HG03469 (cell line): Measurements from ENCODE around the gene MRPL10.

Experiments used
- ATAC-seq: cut with Tn5 transposase; IDR thresholded peaks from one replicate; pipeline ENCODE4 v1.9.1; 2021; ENCODE audit warnings: mild to moderate bottlenecking, moderate library complexity, moderate number of reproducible peaks; ENCODE audit not compliant: unreplicated experiment

MRPL10 gene

DNA sequence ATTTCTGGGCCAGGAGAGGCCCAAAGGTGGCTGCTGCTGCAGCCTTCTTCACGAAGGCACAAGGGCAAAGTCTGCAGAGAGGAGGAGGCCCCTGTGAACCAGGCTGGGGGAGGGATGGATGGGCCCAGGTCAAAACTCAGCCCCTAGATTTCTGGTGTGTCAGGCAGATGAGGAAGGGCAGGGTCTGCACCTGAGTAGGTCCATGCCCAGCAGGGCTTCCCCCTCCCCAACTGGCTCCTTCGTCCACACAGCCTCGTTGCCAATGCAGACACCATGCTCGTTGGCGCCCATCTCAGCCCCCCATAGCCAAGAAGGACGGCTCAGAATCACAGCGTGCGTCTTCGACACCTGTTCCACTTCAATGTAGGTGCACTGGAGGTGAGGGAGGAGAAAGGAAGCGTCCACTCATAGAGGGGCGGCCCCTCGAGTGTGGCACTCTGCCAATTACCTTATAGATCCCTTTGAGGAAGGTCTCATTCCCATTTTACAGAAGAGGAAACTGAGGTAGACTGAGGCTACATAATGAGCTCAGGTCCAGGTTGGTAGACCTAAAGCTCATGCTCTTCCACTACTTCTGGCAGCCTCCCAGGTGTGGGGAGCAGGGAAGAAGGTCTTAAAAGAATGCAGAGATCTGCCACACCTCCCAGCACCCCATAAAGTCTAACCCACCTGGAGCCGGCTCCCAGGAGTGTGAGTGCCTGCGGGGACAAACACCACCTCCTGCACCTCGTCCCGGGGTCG, 8.8 kb upstream of the MRPL10 start:
- no peak for ATAC-seq

DNA sequence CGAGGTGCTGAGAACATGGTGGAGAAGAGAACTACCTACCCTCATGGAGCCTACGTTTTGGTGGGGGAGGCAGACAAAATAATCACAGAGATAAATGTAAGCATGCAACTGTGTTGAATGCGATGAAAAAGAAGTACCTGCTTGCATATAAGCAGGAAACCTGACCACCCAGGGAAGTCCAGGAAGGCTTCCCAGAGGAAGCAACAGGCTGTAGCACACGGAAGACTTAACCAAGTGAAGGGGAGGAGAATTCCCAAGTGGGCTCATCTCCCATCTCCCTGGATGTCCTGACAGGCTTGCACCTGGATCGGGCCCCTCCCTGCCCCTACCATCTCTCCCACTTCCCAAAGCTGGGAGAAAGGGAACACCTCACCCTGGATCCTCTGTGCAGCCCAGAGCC, 7.7 kb upstream of the MRPL10 start:
- ATAC-seq = no peak

DNA sequence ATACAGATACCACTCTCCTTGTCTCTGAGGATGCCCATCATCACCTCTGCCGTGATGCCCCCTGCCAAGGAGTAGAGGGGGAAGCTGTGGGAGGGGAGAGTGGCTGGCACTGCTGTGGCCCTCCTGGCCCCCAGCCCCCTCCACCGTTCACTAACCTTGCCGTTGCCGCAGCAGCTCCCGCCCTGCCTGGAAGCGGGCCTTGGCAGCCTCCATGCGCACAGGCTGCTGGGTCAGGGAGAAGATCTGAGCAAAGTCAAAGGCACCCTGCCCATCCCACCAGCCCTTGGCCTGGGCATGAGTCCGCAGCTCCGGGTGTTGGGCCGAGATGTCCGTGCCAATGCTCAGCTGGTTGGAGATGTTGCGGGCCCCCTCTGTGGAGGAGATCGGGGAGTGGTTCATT, 7.3 kb upstream of the MRPL10 start:
- no peak for ATAC-seq

DNA sequence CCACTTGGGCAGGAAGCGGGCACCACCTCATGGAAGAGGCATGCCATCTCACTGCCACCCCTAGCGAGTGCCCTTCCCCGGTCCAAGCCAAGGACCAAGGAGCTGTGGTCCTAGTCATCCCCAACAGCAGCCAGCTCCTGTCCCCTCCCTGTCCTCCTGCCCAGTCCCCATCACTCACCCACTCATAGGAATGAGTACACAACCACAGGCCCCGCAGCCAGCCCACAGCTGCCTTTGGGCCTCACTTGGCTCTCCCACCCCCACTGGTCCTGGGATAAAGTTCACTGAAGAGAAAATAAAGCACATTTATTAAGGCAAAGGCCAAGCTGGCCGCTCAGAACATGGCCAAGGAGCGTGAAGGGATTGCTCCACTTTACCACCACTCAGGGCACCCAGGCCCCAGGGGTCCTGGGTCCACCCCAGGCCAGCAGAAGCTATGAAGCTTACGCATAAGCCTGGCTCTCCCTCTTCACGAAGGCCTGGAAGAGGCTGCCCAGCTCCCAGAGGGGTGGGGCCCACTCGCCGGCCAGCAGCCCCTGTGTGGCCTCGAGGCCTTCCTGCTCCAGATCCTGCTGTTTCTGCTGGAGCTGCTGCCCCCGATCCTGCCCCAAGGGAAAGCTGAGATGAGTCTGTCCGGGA, 6.2 kb upstream of the MRPL10 start:
- no peak for ATAC-seq

DNA sequence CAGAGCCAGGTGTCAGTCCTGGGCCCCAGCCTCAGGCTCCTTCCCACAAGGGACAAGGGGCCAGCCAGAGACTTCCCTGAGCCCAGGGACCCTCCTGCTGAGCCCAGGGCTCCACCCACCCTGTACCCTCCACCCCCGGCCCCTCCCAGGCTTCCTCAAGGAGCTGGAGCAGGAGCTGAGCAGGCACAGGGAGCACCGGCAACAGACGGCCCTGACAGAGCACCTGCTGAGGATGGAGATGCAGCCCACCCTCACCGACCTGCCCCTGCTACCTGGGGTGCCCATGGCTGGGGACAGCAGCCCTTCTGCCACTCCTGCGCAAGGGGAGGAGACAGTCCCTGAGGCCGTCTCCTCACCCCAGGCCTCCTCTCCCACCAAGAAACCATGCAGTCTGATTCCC, 5.3 kb upstream of the MRPL10 start:
- no peak for ATAC-seq

DNA sequence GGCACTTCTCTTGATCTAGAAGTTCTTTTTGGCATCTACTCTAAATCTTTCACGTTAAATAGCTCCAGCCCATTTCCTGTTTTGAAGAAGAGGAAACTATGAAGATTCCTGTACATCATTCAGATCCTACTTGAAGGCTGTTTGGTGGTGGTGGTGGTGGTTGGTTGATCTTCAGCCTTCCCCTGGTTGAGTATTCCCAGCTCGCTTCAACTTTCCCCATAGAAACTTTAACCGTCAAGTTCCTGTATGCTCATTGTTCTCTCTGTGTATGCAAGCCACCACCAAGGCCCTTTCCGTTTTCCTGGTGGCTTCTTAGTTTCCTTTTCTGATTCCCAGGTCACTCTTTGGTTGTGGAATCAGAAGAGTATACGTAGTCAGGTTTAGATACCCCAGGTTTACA, 3.4 kb upstream of the MRPL10 start:
- ATAC-seq = no peak

DNA sequence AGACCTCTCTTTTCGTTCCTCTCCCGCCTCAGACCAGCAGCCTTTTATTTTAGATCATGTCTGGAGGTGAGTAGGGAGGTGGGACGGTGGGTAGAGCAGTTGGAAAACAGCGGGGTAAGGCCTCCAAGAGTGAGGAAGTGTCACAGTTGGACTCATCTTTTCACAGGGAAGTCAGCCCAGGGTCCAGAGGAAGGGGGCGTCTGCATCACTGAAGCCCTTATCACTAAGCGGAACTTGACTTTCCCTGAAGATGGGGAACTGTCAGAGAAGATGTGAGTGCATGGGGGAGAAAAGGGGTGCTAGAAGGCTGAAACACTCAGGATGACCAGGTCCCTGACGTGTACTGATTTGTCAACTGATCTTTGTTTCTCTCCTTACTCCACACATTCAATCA, 590 bp upstream of the MRPL10 start:
- no peak for ATAC-seq

DNA sequence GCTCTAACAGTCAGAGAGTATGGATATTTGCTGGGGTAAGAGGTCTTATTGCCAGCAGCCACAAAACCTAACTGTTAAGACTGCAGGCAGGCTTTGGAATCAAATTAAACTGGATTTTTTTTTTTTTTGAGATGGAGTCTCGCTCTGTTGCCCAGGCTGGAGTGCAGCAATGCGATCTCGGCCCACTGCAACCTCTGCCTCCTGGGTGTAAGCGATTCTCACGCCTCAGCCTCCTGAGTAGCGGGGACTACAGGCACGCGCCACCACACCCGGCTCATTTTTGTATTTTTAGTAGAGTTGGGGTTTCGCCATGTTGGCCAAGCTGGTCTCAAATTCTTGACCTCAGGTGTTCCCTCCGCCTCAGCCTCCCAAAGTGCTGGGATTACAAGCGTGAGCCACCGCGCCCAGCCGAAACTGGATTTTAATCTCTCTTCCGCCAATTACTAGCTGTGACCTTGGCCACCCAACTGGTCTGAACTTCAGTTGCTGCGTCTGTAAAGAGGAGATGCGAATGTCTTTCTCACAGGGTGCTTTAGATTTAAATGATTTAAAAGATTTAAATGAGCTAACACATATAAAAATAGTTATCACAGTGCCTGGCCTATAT, 842 bp downstream of the MRPL10 start:
- no peak for ATAC-seq

DNA sequence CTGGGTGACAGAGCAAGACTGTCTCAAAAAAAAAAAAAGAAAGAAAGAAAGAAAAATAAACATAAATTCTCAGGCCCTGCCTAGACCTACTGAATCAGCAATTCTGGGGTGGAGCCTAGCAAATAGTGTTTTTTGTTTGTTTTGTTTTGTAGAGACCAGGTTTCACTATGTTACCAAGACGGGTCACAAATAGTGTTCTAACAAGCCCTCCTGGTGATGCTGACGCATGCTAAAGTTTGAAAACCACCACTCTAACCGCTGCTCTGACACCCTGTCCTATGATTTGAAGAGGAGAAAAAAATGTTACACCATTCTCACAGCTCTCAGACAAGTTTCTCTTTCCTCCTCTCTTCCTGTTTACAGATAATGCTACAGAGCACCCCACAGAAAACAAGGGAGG, 1.5 kb downstream of the MRPL10 start:
- no peak for ATAC-seq

DNA sequence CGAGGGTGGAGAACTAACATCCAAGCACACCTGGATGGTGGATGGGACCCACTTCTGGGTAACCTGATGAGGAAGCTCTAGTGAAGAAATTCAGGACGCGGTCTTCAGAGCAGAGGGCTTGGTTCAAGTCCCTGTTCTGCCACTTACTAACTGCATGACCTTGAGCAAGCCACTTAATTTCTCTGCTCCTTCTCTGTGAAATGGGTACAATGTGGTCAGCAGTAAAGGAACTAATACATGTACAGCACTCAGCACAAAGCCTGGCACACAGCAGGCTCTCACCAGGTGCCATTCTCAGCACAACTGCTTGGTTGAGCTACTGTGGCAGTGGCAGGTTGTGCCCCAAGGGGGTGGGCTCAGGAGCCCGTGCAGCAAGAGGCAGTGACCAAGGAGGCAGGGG, 7.8 kb downstream of the MRPL10 start:
- no peak for ATAC-seq

DNA sequence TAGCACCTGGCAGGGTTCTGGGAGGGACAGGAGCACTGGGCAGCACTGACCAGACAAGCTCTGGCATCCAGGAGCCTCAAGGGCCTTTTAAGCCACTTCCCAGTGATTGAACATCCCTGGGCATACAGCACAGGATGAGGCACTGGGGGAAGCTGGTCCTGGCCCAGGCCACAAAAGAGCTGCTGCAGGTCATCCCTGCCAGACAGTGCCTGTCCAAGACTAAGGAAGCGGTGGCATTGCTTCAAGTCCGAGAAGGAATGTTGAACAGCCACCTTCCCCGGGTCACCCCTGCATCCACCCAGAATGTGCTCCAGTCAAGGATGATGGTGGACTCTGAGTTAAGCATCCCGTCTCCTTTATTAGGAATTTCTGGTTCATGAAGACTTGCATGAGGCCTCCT, 8.6 kb downstream of the MRPL10 start:
- no peak for ATAC-seq

DNA sequence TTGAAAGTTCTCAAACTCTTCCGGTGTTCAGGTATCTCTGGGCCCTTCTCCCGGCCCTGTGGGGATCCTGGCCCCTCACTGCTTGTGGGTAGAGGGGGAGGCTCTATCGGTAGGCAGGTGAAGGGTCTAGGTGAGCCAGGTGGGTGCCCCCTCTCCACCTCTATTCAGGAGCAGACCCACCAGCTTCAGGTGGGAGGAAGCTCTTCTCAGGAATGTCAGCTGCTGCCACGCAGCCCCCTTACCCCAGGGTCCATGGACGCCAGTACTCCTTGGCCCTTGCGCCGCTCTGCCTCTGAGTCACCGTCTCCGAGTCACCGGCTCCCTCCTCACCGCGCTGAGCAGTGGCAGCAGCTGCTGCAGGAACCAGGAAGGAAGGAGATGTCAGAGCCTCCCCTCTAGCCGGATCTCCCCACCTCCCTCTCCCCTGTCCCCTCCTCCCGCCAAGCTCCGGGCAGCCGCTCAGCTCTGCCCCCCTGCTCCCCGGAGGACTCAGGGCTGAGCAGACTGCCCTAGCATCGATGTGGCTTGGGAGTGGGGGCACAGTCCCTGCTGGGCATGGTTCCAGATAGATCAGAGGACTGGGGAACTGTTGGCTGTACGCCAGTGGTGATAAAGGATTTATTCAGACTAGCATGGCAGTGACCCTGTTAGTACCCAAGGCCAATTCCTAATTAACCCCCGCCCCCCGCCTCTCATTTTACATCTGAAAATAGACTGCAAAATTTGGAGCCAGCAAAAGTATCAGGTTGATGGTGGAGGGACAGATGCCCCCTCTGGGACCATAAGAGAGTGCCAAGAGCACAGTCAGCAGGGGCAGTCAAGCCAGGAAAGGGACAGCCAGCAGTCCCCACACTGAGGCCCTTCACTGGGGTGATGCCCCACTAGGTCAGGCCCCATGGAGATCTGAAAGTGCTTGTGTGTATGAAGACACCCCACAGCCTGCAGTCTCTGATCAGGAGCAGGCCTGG, 9.6 kb downstream of the MRPL10 start, which contains the start of gene OSBPL7:
Gene OSBPL7, minus strand, starts transcription at position 371 of the 968 bp plus-strand sequence. CDS start 1,516 bp downstream, outside the sequence.
- no peak for ATAC-seq

DNA sequence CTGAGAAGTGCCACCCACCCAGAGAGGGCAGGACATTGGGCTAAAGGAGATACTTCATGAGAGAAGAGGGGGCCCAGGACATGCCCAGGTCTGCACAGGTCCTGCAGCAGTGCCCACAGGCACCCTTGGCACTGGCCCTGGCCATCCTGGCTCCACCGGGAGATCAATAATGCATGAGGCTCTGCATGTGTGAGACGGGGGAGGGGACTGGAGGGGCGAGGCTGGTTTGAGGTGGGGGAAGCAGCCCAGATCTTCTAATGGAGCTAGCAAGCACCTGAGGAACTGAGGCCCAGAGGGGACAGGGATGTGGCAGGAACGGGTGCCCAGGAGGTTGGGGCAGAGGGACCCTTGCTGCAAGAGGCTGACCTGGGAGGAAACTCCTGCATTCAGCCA, 10.3 kb downstream of the MRPL10 start:
- no peak for ATAC-seq

DNA sequence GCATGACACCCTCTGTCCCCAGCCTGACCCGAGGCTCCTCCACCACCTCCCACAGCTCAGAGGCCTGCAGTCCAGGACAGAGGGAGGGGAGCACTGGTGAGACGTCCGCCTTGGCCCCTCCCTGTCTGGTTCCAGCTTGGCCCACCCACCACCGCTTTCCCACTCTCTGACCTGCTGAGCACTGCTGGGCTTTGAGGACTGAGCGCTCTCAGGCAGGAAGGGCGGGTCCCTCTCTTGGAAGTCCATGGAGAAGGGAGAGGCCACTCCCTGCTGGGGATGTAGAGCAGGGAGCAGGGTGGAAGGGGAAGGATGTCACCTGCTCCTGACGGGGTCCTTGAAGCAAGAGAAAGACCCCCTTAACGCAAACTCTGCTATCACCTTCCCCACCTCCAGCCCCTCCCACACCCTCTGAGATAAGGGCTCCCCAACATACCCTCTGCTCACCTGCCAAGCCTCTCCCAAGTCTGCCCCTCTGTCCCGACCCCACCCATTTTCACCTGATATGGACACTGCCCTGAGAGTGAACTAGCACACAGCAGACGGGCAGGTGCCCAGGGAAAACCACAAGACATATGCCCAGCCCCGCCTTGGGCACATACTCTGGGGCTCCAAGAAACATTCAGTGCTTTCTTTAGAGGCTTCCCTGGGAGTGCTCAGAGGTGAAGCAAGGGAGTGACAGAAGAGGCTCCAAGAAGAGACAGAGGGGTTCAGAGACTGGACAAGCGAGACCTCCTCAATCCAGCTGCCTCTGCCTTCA, 11.1 kb downstream of the MRPL10 start:
- ATAC-seq = no peak

DNA sequence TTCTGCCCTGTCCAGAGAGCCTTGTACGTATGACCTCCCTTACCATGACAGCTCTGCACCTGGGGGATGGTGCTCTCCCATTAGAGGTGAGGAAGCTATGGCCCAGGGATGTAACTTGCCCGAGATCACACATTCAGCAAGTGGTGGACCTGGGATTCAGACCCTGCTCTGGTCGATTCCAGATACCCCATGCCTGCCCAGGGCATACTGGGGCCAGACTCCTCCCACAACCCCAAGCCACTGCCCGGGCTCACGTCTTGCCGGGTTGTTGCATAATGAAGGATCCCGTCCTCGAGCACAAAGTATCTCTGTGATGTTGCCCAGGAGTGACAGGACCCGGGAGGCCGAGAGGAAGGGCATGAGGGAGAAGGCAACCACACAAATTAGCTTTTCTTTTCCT, 11.9 kb downstream of the MRPL10 start:
- ATAC-seq = no peak

DNA sequence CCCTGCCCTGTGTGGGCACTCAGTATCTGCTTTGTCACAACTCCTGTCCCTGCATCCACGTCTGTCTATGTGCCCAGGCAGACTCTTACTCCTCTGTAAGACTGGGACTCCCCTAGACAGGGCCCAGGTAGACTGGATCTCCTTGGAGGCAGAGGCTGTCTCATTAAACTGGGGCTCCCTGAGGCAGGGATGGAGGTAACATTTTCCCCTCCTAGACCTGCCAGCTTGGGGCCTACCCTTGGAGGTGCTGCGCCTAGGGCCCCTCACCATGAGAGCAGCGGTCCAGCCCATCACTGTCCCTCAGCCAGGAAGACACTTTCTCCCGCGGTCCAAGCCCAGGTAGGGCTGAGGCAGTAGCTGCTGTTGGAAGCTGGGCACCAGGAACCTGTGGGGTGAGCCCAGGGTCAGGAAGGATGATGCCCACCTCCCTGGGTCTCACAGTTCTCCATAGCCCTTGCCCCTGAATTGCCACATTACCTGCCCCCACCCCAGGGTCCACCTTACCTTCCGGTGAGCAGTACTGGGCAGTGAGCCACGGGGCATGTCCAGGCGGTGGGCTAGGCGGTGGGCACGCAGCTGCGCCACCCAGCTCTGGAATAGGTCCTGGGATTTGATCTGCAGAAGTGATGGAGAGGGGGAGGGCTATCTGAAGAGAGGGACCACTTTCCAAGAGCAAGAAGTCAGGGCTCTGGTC, 13.2 kb downstream of the MRPL10 start:
- ATAC-seq = no peak

DNA sequence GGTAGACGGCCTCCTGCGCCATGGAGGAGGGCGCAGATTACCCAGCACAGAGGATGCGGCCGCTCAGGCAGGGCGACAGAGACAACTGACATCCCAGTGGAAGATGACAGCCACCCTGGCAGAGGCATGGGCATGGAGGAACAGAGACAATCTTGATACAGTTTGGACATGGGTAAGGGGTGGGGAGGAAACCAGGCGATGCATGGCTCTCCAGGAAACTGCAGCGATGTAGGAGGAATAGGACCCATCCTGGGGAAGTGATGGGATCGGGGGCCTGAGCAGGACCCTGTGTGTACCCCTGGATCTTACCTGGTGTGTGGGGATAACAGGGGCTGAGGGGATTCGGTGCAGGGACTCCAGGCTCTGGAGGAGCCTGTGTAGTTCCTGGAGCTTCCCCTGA, 14.4 kb downstream of the MRPL10 start:
- no peak for ATAC-seq

DNA sequence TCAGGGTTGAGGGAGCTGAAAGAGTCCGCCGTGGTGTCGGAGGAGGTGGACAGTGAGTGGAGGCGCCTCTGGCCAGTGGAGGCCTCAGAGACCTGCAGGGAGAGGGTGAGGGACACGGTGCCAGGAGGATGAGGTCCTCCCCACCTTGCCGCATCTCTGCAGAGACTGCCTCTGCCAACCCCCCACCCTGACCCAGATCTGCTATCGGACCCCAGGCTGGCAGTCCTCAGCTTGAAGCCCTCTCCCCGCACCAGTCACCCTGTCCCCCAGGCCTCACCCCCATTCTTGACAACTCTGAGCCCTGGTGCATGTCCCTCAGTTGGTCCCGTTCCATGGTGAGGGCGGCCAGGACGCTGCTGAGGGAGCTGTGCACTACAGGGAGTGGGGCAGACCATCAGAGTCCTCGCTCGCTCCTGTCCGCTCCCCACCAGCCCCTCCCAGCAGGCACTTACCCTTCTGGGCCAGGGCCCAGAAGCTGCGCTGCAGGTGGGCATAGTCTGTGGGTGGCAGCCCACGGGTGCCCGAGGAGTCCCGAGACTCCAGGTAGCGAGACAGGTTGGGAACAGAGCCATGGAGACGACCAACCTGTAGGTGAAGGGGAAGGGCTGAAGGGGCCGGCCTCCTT, 15.1 kb downstream of the MRPL10 start:
- ATAC-seq = no peak
